GM21786 (cell line): ENCODE measurements around the gene TBPL1.

Experiments
- ATAC-seq: cut with Tn5 transposase; IDR thresholded peaks from one replicate; pipeline ENCODE4 v1.9.1; 2021; ENCODE audit not compliant: unreplicated experiment

TBPL1 gene

GRCh38 chr6:134039116-134039515 is 86.1 kb downstream of the TBPL1 start:
- no peak for ATAC-seq
